NCI-H1694 (cell line): ENCODE measurements around the gene CDC45.

ENCODE experiments used
- DNase-seq: peaks from one replicate; lab custom pipeline; 2025; lab: John Stamatoyannopoulos, UW

The CDC45 gene

GRCh38 chr22:19496324-19496630 lies 16.6 kb downstream of the CDC45 start:
- no peak for DNase-seq

- no peak for DNase-seq
These were observed 17.5 kb downstream of the CDC45 start for GRCh38 chr22:19497245-19497644.

- DNase-seq, result no peak
These were observed 18.6 kb downstream of the CDC45 start for GRCh38 chr22:19498154-19498865.

- no peak for DNase-seq
These were observed 19.1 kb downstream of the CDC45 start for GRCh38 chr22:19498866-19499190.

- DNase-seq, result no peak
These were observed 19.6 kb downstream of the CDC45 start for GRCh38 chr22:19499236-19499879.

GRCh38 chr22:19499880-19500242 lies 20.1 kb downstream of the CDC45 start:
- no peak for DNase-seq

- DNase-seq, result no peak
These were observed 22.3 kb downstream of the CDC45 start for GRCh38 chr22:19501897-19502447.

- no peak for DNase-seq
These were observed 23.6 kb downstream of the CDC45 start for GRCh38 chr22:19503367-19503766.

- no peak for DNase-seq
These were observed 24.1 kb downstream of the CDC45 start for GRCh38 chr22:19503869-19504268.

GRCh38 chr22:19504900-19505734 lies 25.4 kb downstream of the CDC45 start:
- no peak for DNase-seq

GRCh38 chr22:19505735-19506126 lies 26.0 kb downstream of the CDC45 start:
- no peak for DNase-seq

GRCh38 chr22:19506212-19506611 lies 26.5 kb downstream of the CDC45 start:
- DNase-seq, result no peak

- no peak for DNase-seq
These were observed 27.8 kb downstream of the CDC45 start for GRCh38 chr22:19507534-19507861.

- DNase-seq, result no peak
These were observed 28.5 kb downstream of the CDC45 start for GRCh38 chr22:19508024-19508776.

GRCh38 chr22:19509191-19509590 lies 29.5 kb downstream of the CDC45 start:
- no peak for DNase-seq

- DNase-seq, result no peak
These were observed 30.2 kb downstream of the CDC45 start for GRCh38 chr22:19509923-19510322.

- no peak for DNase-seq
These were observed 31.2 kb downstream of the CDC45 start for GRCh38 chr22:19510919-19511341.

GRCh38 chr22:19513823-19514222 lies 34.1 kb downstream of the CDC45 start:
- DNase-seq, result no peak

GRCh38 chr22:19514831-19515565 lies 35.3 kb downstream of the CDC45 start:
- DNase-seq, result no peak

- DNase-seq, result no peak
These were observed 36.1 kb downstream of the CDC45 start for GRCh38 chr22:19515654-19516377.
